ENCODE results near the gene TXNRD2.
"Not testable (repeated sequence)": the region's sequence is repeated elsewhere in the genome, so short reads cannot be mapped to it uniquely, and the experiment has no call there.

The TXNRD2 gene

GRCh38 chr22:19842393-19843106 is 99.1 kb downstream of the TXNRD2 start:
- DNase-seq, result no peak

GRCh38 chr22:19841641-19842392 is 99.8 kb downstream of the TXNRD2 start:
- no peak for DNase-seq

- no peak for DNase-seq
Observed at GRCh38 chr22:19840955-19841640, 100.5 kb downstream of the TXNRD2 start.

GRCh38 chr22:19840059-19840458 is 101.6 kb downstream of the TXNRD2 start:
- no peak for DNase-seq

- DNase-seq, result no peak
Observed at GRCh38 chr22:19837915-19838314, 103.7 kb downstream of the TXNRD2 start.

- DNase-seq, result no peak
Observed at GRCh38 chr22:19836512-19836911, 105.1 kb downstream of the TXNRD2 start.

- no peak for DNase-seq
Observed at GRCh38 chr22:19834599-19834998, 107.0 kb downstream of the TXNRD2 start.

GRCh38 chr22:19833327-19833726 is 108.3 kb downstream of the TXNRD2 start:
- DNase-seq, result not testable (repeated sequence)

GRCh38 chr22:19832476-19833108 is 109.0 kb downstream of the TXNRD2 start:
- no peak for DNase-seq

GRCh38 chr22:19831979-19832378 is 109.6 kb downstream of the TXNRD2 start:
- not testable (repeated sequence) for DNase-seq

GRCh38 chr22:19831016-19831415 is 110.6 kb downstream of the TXNRD2 start:
- DNase-seq, result no peak

- no peak for DNase-seq
Observed at GRCh38 chr22:19828035-19828401, 113.6 kb downstream of the TXNRD2 start.

- DNase-seq, result no peak
Observed at GRCh38 chr22:19827341-19828034, 114.1 kb downstream of the TXNRD2 start.

- no peak for DNase-seq
Observed at GRCh38 chr22:19826619-19826950, 115.0 kb downstream of the TXNRD2 start.

GRCh38 chr22:19825904-19826618 is 115.6 kb downstream of the TXNRD2 start:
- DNase-seq, result no peak
